ENCODE results near the gene PLCB2.

- no peak for TF ChIP-seq POLR2AphosphoS5 (IDR thresholded peaks at IDR 0.05; ENCODE audit: low read depth)
- no peak for TF ChIP-seq CTCF (IDR thresholded peaks at IDR 0.05; ENCODE audit: insufficient read depth, low read length)
- no peak for TF ChIP-seq REST (IDR thresholded peaks at IDR 0.05; ENCODE audit: insufficient replicate concordance, low read depth)
Measured at GRCh38 chr15:40275954-40276353, 31.8 kb downstream of the PLCB2 start.
